Stimulated activated CD4-positive, alpha-beta T cell treated with anti-CD3 and anti-CD28 coated beads, TNF-alpha, amount 100 ng/mL, for 48 hours (primary cell): Measurements from ENCODE around the gene TUBB2B.

ENCODE experiments used
- DNase-seq, 3 donors: peaks; one replicate each; pipeline ENCODE4 v3.0.0-alpha.2; 2020; ENCODE audit warnings: low read depth in 3 of 3

The TUBB2B gene

GRCh38 chr6:3227363-3228045 is at the start of gene TUBB2B:
TSS of gene TUBB2B (minus strand) at chr6:3227653. CDS start at chr6:3227543, 110 bp downstream.
- DNase-seq, result no peak

GRCh38 chr6:3277251-3277650 is 49.8 kb upstream of the TUBB2B start:
- no peak for DNase-seq

- no peak for DNase-seq
Observed at GRCh38 chr6:3276174-3277167, 49.0 kb upstream of the TUBB2B start.

GRCh38 chr6:3273707-3274521 is 46.5 kb upstream of the TUBB2B start:
- DNase-seq, result no peak

GRCh38 chr6:3272911-3273547 is 45.6 kb upstream of the TUBB2B start:
- no peak for DNase-seq

GRCh38 chr6:3271756-3272155 is 44.3 kb upstream of the TUBB2B start:
- DNase-seq, result no peak

- DNase-seq, result no peak
Observed at GRCh38 chr6:3270258-3270657, 42.8 kb upstream of the TUBB2B start.

- DNase-seq, result peak in 1 of 3 donors; percentile 6
Observed at GRCh38 chr6:3269281-3269975, 42.0 kb upstream of the TUBB2B start.

GRCh38 chr6:3268680-3269079 is 41.2 kb upstream of the TUBB2B start:
- DNase-seq, result no peak

- no peak for DNase-seq
Observed at GRCh38 chr6:3267162-3267561, 39.7 kb upstream of the TUBB2B start.

- no peak for DNase-seq
Observed at GRCh38 chr6:3266170-3266569, 38.7 kb upstream of the TUBB2B start.

- DNase-seq, result no peak
Observed at GRCh38 chr6:3265671-3266070, 38.2 kb upstream of the TUBB2B start.

GRCh38 chr6:3264356-3264755 is 36.9 kb upstream of the TUBB2B start:
- DNase-seq, result no peak

- DNase-seq, result no peak
Observed at GRCh38 chr6:3263096-3263495, 35.6 kb upstream of the TUBB2B start.

GRCh38 chr6:3261921-3262320 is 34.5 kb upstream of the TUBB2B start:
- DNase-seq, result no peak

GRCh38 chr6:3261518-3261820 is 34.0 kb upstream of the TUBB2B start:
- no peak for DNase-seq

- DNase-seq, result no peak
Observed at GRCh38 chr6:3260772-3261517, 33.5 kb upstream of the TUBB2B start.

GRCh38 chr6:3260296-3260695 is 32.8 kb upstream of the TUBB2B start:
- no peak for DNase-seq

GRCh38 chr6:3259491-3259958 is 32.1 kb upstream of the TUBB2B start:
- DNase-seq, result peak in 1 of 3 donors; percentile 16
